ENCODE results near the gene CDH9.

The CDH9 gene

GRCh38 chr5:27008604-27009539, 29.5 kb downstream of the CDH9 start:
- WGBS, result 57% methylated on average over 1 of the region's 3 CpGs
- no peak overlapping the region for H3K18ac ChIP-seq (ENCODE audit: low read depth in 1 of 2, low read length in 2 of 2)
- no peaks in the 10 kb centered on the region for H3K36me3 ChIP-seq (ENCODE audit: control insufficient read depth in 1 of 2, insufficient read depth in 2 of 2, low read depth in 1 of 2, low read length in 2 of 2)
- H2AFZ ChIP-seq (ENCODE audit: low read depth, low read length), result no peak overlapping the region
- no peak overlapping the region for H2BK12ac ChIP-seq (ENCODE audit: low read length in 2 of 2)
- H3K9ac ChIP-seq (ENCODE audit: low read length), result no peak overlapping the region
- H2BK5ac ChIP-seq (ENCODE audit: low read depth, low read length, poor library complexity, severe bottlenecking), result no peak overlapping the region
- H3K9me3 ChIP-seq (ENCODE audit: control insufficient read depth, low read length), result no peaks in the 10 kb centered on the region
- H4K8ac ChIP-seq (ENCODE audit: low read length), result no peak overlapping the region
- H3K79me1 ChIP-seq (replicated peaks; ENCODE audit: low read length, poor library complexity, severe bottlenecking), result no peaks in the 10 kb centered on the region
- H2AK5ac ChIP-seq (ENCODE audit: low read length, severe bottlenecking), result no peak overlapping the region
- no peak overlapping the region for H3K4me2 ChIP-seq (ENCODE audit: low read length, poor library complexity, severe bottlenecking)
- no peak overlapping the region for H3K4me3 ChIP-seq (ENCODE audit: insufficient read depth in 1 of 2, low read depth in 1 of 2, low read length in 2 of 2)
- DNase-seq, result peak; percentile 10
- H3K14ac ChIP-seq (ENCODE audit: low read length in 2 of 2), result no peak overlapping the region
- no peaks in the 10 kb centered on the region for H3K27me3 ChIP-seq (ENCODE audit: control insufficient read depth in 1 of 2, insufficient read depth in 1 of 2, low read length in 2 of 2)
- H2BK120ac ChIP-seq (ENCODE audit: low read depth, low read length), result no peak overlapping the region
- H3K4me1 ChIP-seq (ENCODE audit: control insufficient read depth, insufficient read depth, low read depth, low read length), result no peaks in the 10 kb centered on the region
- no peak overlapping the region for H2BK15ac ChIP-seq (ENCODE audit: low read depth, poor library complexity, severe bottlenecking)
- H3K23ac ChIP-seq (ENCODE audit: low read length in 2 of 2), result no peak overlapping the region
- peak overlapping the region in 1 of 2 experiments; percentile 37 for H3K4ac ChIP-seq (ENCODE audit: low read depth in 1 of 2, low read length in 2 of 2)
- no peak overlapping the region for H4K91ac ChIP-seq (ENCODE audit: low read length)
- H3K27ac ChIP-seq (ENCODE audit: low read length, poor library complexity, severe bottlenecking), result no peak overlapping the region

- H2BK15ac ChIP-seq (ENCODE audit: low read depth, poor library complexity, severe bottlenecking), result no peak overlapping the region
- H3K4me3 ChIP-seq (ENCODE audit: insufficient read depth in 1 of 2, low read depth in 1 of 2, low read length in 2 of 2), result no peak overlapping the region
- H2BK5ac ChIP-seq (ENCODE audit: low read depth, low read length, poor library complexity, severe bottlenecking), result no peak overlapping the region
- H3K36me3 ChIP-seq (ENCODE audit: control insufficient read depth in 1 of 2, insufficient read depth in 2 of 2, low read depth in 1 of 2, low read length in 2 of 2), result no peaks in the 10 kb centered on the region
- no peaks in the 10 kb centered on the region for H3K4me1 ChIP-seq (ENCODE audit: control insufficient read depth, insufficient read depth, low read depth, low read length)
- H2BK12ac ChIP-seq (ENCODE audit: low read length in 2 of 2), result no peak overlapping the region
- H4K8ac ChIP-seq (ENCODE audit: low read length), result no peak overlapping the region
- H3K18ac ChIP-seq (ENCODE audit: low read depth in 1 of 2, low read length in 2 of 2), result no peak overlapping the region
- H3K9me3 ChIP-seq (ENCODE audit: control insufficient read depth, low read length), result no peaks in the 10 kb centered on the region
- H3K23ac ChIP-seq (ENCODE audit: low read length in 2 of 2), result no peak overlapping the region
- H3K14ac ChIP-seq (ENCODE audit: low read length in 2 of 2), result no peak overlapping the region
- H3K27ac ChIP-seq (ENCODE audit: low read length, poor library complexity, severe bottlenecking), result no peak overlapping the region
- H3K4me2 ChIP-seq (ENCODE audit: low read length, poor library complexity, severe bottlenecking), result no peak overlapping the region
- no peak overlapping the region for H3K9ac ChIP-seq (ENCODE audit: low read length)
- no peaks in the 10 kb centered on the region for H3K27me3 ChIP-seq (ENCODE audit: control insufficient read depth in 1 of 2, insufficient read depth in 1 of 2, low read length in 2 of 2)
- H3K4ac ChIP-seq (ENCODE audit: low read depth in 1 of 2, low read length in 2 of 2), result no peak overlapping the region
- no peak overlapping the region for H4K91ac ChIP-seq (ENCODE audit: low read length)
- H2BK120ac ChIP-seq (ENCODE audit: low read depth, low read length), result no peak overlapping the region
- no peak overlapping the region for H2AK5ac ChIP-seq (ENCODE audit: low read length, severe bottlenecking)
- H2AFZ ChIP-seq (ENCODE audit: low read depth, low read length), result no peak overlapping the region
- no peak for DNase-seq
- H3K79me1 ChIP-seq (replicated peaks; ENCODE audit: low read length, poor library complexity, severe bottlenecking), result no peaks in the 10 kb centered on the region
Observed at GRCh38 chr5:27007121-27007520, 31.3 kb downstream of the CDH9 start.

GRCh38 chr5:26986985-26987384, 51.4 kb downstream of the CDH9 start:
- WGBS, result 76% methylated on average over 1 of the region's 1 CpG
- H3K27me3 ChIP-seq (ENCODE audit: control insufficient read depth in 1 of 2, insufficient read depth in 1 of 2, low read length in 2 of 2), result no peaks in the 10 kb centered on the region

GRCh38 chr5:26981750-26982149, 56.6 kb downstream of the CDH9 start:
- DNase-seq, result no peak
- Histone ChIP-seq H4K91ac (ENCODE audit: low read length) (no peak overlapping the region), H2BK5ac (ENCODE audit: low read depth, low read length, poor library complexity, severe bottlenecking) (no peak overlapping the region), H3K9ac (ENCODE audit: low read length) (no peak overlapping the region), H3K4me3 (ENCODE audit: insufficient read depth in 1 of 2, low read depth in 1 of 2, low read length in 2 of 2) (no peak overlapping the region), H2AFZ (ENCODE audit: low read depth, low read length) (no peak overlapping the region), H3K14ac (ENCODE audit: low read length in 2 of 2) (no peak overlapping the region), H3K4me1 (ENCODE audit: control insufficient read depth, insufficient read depth, low read depth, low read length) (no peaks in the 10 kb centered on the region), H3K18ac (ENCODE audit: low read depth in 1 of 2, low read length in 2 of 2) (no peak overlapping the region), H4K8ac (ENCODE audit: low read length) (no peak overlapping the region), H2AK5ac (ENCODE audit: low read length, severe bottlenecking) (no peak overlapping the region), H3K4ac (ENCODE audit: low read depth in 1 of 2, low read length in 2 of 2) (no peak overlapping the region), H3K9me3 (ENCODE audit: control insufficient read depth, low read length) (no peaks in the 10 kb centered on the region), H3K27ac (ENCODE audit: low read length, poor library complexity, severe bottlenecking) (no peak overlapping the region), H3K36me3 (ENCODE audit: control insufficient read depth in 1 of 2, insufficient read depth in 2 of 2, low read depth in 1 of 2, low read length in 2 of 2) (no peaks in the 10 kb centered on the region), H2BK120ac (ENCODE audit: low read depth, low read length) (no peak overlapping the region), H2BK15ac (ENCODE audit: low read depth, poor library complexity, severe bottlenecking) (no peak overlapping the region), H3K27me3 (ENCODE audit: control insufficient read depth in 1 of 2, insufficient read depth in 1 of 2, low read length in 2 of 2) (no peaks in the 10 kb centered on the region), H3K23ac (ENCODE audit: low read length in 2 of 2) (no peak overlapping the region), H3K4me2 (ENCODE audit: low read length, poor library complexity, severe bottlenecking) (no peak overlapping the region), H3K79me1 (replicated peaks; ENCODE audit: low read length, poor library complexity, severe bottlenecking) (no peaks in the 10 kb centered on the region), H2BK12ac (ENCODE audit: low read length in 2 of 2) (no peak overlapping the region)
- no CpG with 5 or more reads among the region's 3 CpGs for WGBS

More at GRCh38 chr5:26986985-26987384, 51.4 kb downstream of the CDH9 start:
- Histone ChIP-seq H3K36me3 (ENCODE audit: control insufficient read depth in 1 of 2, insufficient read depth in 2 of 2, low read depth in 1 of 2, low read length in 2 of 2) (no peaks in the 10 kb centered on the region), H3K79me1 (replicated peaks; ENCODE audit: low read length, poor library complexity, severe bottlenecking) (no peaks in the 10 kb centered on the region), H3K27ac (ENCODE audit: low read length, poor library complexity, severe bottlenecking) (no peak overlapping the region), H3K9ac (ENCODE audit: low read length) (no peak overlapping the region), H3K23ac (ENCODE audit: low read length in 2 of 2) (no peak overlapping the region), H2AK5ac (ENCODE audit: low read length, severe bottlenecking) (no peak overlapping the region), H2BK12ac (ENCODE audit: low read length in 2 of 2) (no peak overlapping the region), H2BK15ac (ENCODE audit: low read depth, poor library complexity, severe bottlenecking) (no peak overlapping the region), H4K91ac (ENCODE audit: low read length) (no peak overlapping the region), H2BK120ac (ENCODE audit: low read depth, low read length) (no peak overlapping the region), H4K8ac (ENCODE audit: low read length) (no peak overlapping the region), H3K14ac (ENCODE audit: low read length in 2 of 2) (no peak overlapping the region), H3K4me3 (ENCODE audit: insufficient read depth in 1 of 2, low read depth in 1 of 2, low read length in 2 of 2) (no peak overlapping the region), H3K9me3 (ENCODE audit: control insufficient read depth, low read length) (no peaks in the 10 kb centered on the region), H2AFZ (ENCODE audit: low read depth, low read length) (no peak overlapping the region), H3K18ac (ENCODE audit: low read depth in 1 of 2, low read length in 2 of 2) (no peak overlapping the region), H3K4ac (ENCODE audit: low read depth in 1 of 2, low read length in 2 of 2) (no peak overlapping the region), H3K4me2 (ENCODE audit: low read length, poor library complexity, severe bottlenecking) (no peak overlapping the region), H3K4me1 (ENCODE audit: control insufficient read depth, insufficient read depth, low read depth, low read length) (no peaks in the 10 kb centered on the region), H2BK5ac (ENCODE audit: low read depth, low read length, poor library complexity, severe bottlenecking) (no peak overlapping the region)
- DNase-seq, result no peak

Data from mesenchymal stem cell (in vitro differentiated cells and primary cell).